ENCODE measurements around the gene RNU6-9.
"Not testable (repeated sequence)": the region's sequence is repeated elsewhere in the genome, so short reads cannot be mapped to it uniquely, and the experiment has no call there.

The RNU6-9 gene

GRCh38 chr19:892894-893689 lies at the start of gene RNU6-9, which contains the start of gene MED16:
TSS of gene RNU6-9 (plus strand) at chr19:893484.
TSS of gene MED16 (minus strand) at chr19:893187. CDS start at chr19:891131, 2,056 bp downstream.
- DNase-seq (ENCODE audit: low read depth in 2 of 2), result peak; percentile 74 to 83

- no peak for DNase-seq (ENCODE audit: low read depth in 2 of 2)
Measured at GRCh38 chr19:843836-844545, 49.3 kb upstream of the RNU6-9 start.

DNA sequence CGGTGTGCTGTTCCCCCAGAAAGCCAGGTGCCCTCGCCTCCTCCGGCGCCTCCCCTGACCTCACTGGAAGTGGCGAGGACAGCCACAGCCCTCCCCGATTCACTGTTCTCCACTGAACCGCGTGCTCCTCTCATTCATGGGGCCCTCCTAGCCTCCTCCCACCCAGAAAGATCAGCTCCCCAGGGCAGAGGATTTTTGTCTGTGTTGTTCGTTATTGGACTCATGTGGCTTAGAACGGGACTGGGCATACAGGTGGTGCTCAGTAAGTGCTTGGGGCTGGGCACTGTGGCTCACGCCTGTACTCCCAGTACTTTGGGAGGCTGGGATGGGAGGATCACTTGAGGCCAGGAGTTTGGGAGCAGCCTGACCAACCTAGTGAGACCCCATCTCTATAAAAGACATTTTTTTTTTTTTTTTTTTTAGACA lies 48.7 kb upstream of the RNU6-9 start:
- DNase-seq (ENCODE audit: low read depth in 2 of 2), result no peak

DNA sequence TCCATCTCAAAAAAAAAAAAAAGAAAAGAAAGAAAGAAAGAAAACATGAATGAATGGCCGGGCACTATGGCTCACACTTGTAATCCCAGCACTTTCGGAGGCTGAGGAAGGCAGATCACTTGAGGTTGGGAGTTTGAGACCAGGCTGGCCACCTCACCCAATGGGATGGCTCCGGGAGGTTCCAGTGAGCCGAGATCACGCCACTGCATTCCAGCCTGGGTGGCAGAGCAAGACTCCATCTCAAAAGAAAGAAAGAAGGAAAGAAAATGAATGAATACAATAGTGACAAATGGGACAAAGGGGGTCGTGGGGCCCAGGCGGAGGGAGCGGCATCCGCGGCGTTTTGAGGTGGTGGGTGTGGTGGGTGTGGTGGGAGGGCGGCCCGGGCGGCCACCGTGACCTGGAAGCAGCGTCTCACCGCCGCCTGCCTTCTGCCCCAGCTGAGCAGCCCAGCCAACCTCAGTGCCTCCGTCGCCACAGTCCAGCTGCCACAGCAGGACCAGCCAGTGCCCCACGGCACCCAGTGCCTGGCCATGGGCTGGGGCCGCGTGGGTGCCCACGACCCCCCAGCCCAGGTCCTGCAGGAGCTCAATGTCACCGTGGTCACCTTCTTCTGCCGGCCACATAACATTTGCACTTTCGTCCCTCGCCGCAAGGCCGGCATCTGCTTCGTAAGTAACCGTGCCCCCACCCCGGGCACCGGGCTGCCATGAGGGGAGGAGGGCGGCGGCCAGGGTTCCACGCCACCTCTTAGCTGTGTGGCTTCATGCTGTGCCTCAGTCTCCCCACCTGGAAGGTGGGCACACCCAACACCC lies 47.4 kb upstream of the RNU6-9 start:
- no peak for DNase-seq (ENCODE audit: low read depth in 2 of 2)

GRCh38 chr19:848386-848921 lies 44.8 kb upstream of the RNU6-9 start:
- DNase-seq (ENCODE audit: low read depth in 2 of 2), result no peak

DNA sequence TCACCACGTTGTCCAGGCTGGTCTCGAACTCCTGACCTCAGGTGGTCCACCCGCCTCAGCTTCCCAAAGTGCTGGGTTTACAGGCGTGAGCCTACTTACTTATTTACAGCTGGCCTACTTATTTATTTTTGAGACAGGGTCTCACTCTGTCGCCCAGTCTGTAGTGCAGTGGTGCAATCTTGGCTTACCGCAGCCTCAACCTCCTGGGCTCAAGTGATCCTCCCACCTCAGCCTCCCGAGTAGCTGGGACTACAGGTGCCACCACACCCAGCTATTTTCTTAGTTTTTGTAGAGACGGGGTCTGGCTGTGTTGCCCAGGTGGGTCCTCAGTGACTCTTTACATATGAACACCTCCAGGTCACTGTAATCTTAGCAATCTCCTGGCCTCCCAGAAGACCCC lies 44.1 kb upstream of the RNU6-9 start:
- DNase-seq (ENCODE audit: low read depth in 2 of 2), result not testable (repeated sequence)

GRCh38 chr19:850221-850978 lies 42.9 kb upstream of the RNU6-9 start:
- no peak for DNase-seq (ENCODE audit: low read depth in 2 of 2)

GRCh38 chr19:850979-851335 lies 42.3 kb upstream of the RNU6-9 start:
- no peak for DNase-seq (ENCODE audit: low read depth in 2 of 2)

GRCh38 chr19:852136-853013 lies 40.9 kb upstream of the RNU6-9 start, which contains the start of gene ELANE:
TSS of gene ELANE (plus strand) at chr19:852303. CDS start at chr19:852329, 26 bp downstream.
- no peak for DNase-seq (ENCODE audit: low read depth in 2 of 2)

DNA sequence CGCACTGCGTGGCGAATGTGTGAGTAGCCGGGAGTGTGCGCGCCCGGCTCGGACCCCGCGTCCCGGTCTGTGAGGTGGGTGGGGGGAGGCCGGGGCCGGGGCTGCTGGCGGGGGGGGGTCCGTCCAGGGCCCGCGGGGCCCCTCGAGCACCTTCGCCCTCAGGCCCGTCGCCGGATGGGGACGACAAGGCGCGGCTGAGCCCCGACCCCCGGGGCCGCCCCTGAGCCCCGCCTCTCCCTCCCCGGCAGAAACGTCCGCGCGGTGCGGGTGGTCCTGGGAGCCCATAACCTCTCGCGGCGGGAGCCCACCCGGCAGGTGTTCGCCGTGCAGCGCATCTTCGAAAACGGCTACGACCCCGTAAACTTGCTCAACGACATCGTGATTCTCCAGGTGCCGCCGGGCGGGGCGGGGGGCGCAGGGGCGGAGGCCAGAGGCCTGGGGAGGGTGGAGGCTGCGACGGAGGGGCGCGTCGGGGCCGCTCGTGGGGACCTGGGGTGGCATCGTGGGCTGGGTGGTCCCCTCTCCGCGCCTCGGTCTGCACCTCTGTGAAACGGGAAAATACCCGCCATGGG lies 40.2 kb upstream of the RNU6-9 start:
- DNase-seq (ENCODE audit: low read depth in 2 of 2), result no peak

DNA sequence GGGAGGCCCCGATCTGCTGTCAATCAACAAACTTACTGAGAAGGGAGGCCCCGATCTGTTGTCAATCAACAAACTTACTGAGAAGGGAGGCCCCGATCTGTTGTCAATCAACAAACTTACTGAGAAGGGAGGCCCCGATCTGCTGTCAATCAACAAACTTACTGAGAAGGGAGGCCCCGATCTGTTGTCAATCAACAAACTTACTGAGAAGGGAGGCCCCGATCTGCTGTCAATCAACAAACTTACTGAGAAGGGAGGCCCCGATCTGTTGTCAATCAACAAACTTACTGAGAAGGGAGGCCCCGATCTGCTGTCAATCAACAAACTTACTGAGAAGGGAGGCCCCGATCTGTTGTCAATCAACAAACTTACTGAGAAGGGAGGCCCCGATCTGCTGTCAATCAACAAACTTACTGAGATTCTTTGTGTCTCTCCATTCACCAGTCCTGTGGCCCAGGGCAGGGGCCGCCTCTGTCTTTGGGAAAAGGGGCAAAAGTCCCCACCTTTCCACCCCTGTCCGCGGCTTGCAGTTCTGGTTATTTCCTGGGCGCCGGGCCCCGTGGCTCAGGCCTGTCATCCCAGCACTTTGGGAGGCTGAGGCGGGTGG lies 39.6 kb upstream of the RNU6-9 start:
- not testable (repeated sequence) for DNase-seq (ENCODE audit: low read depth in 2 of 2)

GRCh38 chr19:854549-854948 lies 38.7 kb upstream of the RNU6-9 start:
- DNase-seq (ENCODE audit: low read depth in 2 of 2), result no peak

DNA sequence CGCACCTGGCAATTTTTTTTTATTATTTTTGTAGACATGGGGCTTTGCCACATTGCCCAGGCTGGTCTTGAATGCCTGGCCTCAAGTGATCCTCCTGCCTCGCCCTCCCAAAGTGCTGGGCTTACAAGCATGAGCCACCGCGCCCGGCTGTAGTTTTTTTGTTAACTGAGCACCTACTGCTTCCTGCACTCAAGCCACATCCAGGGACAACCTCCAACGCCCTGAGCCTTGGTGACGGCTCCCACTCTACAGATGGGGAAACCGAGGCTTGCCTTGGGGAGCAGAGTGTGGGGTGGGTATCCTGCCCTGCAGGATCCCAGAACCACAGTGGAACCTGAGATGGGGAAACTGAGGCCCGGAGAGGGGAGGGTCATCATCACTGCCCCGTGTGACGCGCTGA lies 38.1 kb upstream of the RNU6-9 start:
- DNase-seq (ENCODE audit: low read depth in 2 of 2), result no peak

DNA sequence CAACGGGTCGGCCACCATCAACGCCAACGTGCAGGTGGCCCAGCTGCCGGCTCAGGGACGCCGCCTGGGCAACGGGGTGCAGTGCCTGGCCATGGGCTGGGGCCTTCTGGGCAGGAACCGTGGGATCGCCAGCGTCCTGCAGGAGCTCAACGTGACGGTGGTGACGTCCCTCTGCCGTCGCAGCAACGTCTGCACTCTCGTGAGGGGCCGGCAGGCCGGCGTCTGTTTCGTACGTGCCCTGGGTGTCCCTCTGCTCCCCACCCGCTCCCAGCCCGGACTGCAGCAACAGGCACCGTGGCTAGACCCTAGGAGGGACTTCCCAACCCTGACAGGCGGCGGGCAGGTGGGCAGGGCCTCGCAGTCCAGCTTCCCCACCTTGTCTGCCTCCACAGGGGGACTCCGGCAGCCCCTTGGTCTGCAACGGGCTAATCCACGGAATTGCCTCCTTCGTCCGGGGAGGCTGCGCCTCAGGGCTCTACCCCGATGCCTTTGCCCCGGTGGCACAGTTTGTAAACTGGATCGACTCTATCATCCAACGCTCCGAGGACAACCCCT lies 37.6 kb upstream of the RNU6-9 start:
- DNase-seq (ENCODE audit: low read depth in 2 of 2), result no peak

GRCh38 chr19:858284-858683 lies 35.0 kb upstream of the RNU6-9 start:
- DNase-seq (ENCODE audit: low read depth in 2 of 2), result no peak

DNA sequence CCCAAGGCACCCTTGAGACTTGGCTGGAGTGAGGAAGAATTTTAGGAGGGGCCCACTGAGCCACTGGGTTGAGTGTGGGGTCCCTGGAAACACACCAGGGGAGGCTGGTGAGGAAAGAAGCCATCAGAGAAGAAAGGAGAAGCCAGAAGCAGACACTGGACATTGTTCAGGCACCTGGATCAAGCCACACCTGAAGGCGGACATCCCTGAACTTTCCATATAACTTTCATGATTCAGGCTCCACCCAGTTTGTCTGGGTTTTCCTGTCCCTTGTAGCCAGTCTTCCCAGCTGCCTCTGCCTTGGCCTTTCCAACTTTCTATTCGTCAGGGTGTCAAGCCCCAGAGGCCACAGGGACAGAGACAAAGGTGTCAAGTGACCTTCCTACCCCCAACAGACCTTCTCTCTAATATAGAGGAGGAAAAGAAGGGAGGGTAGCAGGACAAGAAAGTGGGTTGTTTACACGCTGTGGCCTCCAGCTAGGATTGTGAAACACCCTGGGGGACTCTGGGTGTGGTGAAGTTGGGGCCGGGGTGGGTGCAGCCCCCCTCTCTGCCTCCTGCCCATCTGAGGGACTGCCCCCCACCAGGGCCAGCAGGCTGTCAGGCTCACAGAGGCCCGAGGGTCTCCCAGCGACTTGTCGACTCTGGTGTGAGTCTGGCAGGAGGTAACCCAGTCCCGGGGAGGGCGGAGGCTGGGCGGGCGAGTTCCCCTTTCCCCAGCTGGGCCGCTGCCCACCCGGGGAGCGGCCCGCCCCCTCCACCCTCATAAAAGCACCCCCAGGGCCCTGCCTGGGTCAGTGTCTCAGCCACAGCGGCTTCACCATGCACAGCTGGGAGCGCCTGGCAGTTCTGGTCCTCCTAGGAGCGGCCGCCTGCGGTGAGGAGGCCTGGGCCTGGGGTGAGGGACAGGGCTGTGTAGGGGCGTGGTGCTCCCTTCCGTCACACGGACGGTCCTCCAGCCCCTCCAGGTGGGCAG lies 34.1 kb upstream of the RNU6-9 start, which contains the start of gene CFD:
Gene CFD (plus strand): TSS at position 797 of the 976 bp plus-strand sequence. CDS start 26 bp downstream, at position 823.
- DNase-seq (ENCODE audit: low read depth in 2 of 2), result no peak

DNA sequence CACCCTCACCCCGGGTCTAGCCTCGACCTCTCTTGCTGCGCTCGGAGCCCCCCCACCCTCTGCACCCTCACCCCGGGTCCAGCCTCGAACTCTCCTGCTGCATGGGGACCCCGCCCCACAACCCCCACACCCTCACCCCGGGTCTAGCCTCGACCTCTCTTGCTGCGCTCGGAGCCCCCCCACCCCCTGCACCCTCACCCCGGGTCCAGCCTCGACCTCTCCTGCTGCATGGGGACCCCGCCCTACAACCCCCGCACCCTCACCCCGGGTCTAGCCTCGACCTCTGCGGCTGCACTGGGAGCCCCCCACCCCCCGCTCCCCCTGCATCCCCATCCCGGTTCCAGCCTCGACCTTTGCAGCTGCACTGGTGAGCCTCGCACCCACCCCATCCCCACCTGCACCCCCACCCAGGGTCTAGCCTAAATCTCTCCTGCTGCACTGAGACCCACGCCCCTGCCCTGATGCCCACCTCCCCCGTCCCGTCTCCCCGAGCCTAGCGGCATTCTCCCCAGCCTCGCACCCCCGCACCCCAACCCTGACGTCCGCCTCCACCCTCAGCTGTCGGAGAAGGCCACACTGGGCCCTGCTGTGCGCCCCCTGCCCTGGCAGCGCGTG lies 32.0 kb upstream of the RNU6-9 start:
- DNase-seq (ENCODE audit: low read depth in 2 of 2), result no peak
